Vein endothelial cell (primary cell): ENCODE results near the gene TMPRSS2. TPM values are rescaled to one million over a fixed set of nuclear protein-coding genes. Genes with fewer than 3 reads are reported as not detected.

Experiments
- small RNA-seq: library from RNA; depleted of rRNA; stranded (forward); fragments of <200 nt; gene quantifications from one replicate; pipeline ENCODE3, GENCODE V24; 2012
- total RNA-seq: library from RNA; depleted of rRNA; stranded (reverse); fragments of >200 nt; gene quantifications from 2 replicates; pipeline ENCODE4 v1.2.3, GENCODE V29; 2012

Gene TMPRSS2
- total RNA-seq = not detected in 2 replicates

DNA sequence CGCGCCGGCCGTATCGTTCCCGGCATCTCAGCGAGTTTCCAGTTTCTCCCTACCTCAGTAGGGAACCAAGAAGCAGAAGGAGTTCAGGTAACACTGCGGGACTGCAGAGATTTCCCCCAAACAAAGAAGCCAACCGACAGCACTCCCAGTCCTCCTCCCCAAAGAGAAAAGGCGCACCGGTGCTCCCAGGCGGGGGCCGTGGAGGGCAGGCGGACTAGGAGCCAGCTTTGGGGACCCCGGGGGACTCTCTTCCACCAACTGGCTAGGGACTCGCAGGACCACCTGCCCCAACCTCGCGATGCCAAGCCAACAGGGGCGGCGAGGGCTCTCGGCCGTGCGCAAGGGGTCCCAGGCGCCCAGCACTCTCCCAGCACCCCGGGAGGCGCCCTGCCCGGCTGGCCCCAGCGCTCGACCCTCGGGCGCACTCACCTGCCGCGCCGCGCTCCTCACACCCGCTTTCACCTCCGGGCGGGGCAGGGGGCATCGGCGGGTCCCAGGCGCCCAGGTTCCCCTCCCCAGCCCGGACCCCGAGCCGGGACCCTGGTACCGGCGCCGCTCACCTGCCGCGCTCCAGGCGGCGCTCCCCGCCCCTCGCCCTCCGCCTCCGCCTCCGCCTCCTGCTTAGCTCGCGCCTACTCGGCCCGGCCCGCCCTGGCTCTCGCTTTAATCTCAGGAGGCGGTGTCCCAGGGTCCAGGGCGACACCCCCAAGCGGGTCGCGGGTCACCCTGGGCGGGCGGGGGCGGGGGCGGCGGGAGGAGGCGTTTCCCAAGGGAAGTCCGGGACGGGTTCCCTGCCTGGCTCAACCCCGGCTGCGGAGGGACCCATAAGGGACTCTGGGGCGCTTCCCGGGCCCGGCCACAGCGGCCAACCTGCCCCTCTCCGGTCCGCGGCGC is at the start of gene TMPRSS2:
Gene TMPRSS2, minus strand, starts transcription at position 638 of the 894 bp plus-strand sequence. CDS start 10,025 bp downstream, outside the sequence.

GRCh38 chr21:41425954-41426675 is 81.8 kb downstream of the TMPRSS2 start, which contains the start of gene MX1:
Gene MX1 (plus strand): TSS chr21:41426239. CDS start chr21:41432071, 5,832 bp downstream.

Small RNAs within 50 kb of the gene (small RNA-seq; reads per million reads assigned to genes)
- gene RF00421 = not detected

Other genes with a start within 250 kb of the TMPRSS2 start
- gene FAM3B, start 191.4 kb downstream of the TMPRSS2 start, total RNA-seq = not detected in 2 replicates
- 0.19 and 0.98 TPM in 2 replicates for gene MX2, start 146.1 kb downstream of the TMPRSS2 start, total RNA-seq
- gene MX1, start 81.9 kb downstream of the TMPRSS2 start, total RNA-seq = 3.3 and 4.7 TPM in 2 replicates